Astrocyte of the hippocampus (primary cell): ENCODE measurements around the gene TNK1.
"Not testable (repeated sequence)": the region's sequence is repeated elsewhere in the genome, so short reads cannot be mapped to it uniquely, and the experiment has no call there.

Experiments
- DNase-seq: peaks from one replicate; pipeline ENCODE4 v3.0.0; 2011; ENCODE audit warnings: low read depth, low spot score

Gene TNK1

DNA sequence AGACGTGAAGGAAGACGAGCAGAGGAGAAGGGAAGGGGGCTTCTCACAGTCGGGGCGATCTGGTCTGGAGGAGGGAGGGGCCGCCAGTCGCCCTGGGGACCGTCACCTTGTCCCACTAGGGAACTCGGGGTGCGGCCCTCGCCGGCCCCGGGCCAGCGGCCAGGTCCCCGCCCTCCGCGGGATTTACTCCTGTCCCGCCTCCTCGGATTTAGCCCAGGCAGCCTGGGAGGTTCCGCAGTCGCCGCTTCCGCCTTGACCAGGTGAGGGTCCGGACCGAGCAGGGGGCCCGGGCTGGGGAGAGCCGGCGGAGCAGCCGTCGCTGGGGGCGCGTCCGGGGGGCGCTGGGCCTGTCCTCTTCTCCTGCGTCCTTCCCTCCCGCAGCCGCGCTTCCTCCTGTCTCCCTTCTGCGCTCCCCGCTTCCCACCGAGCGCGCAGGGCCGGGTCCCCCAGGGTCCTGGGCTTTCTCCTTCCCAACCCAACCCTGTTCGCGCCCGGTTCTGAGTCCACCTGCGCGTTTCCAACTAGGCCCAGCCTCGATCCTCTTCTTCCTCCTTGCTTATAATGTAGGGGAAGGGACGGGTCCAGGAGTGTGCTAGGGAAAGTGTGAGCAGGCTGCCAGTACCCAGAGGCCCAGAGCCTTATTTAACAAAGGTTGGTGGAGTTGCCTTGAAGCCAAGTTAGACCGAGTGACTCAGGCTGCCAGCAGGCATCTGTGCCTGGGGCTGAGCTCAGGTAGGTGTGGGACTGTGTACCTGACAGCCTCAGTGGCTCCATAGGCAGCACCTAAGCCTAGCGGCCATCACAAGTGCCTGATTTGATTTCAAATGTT is at the start of gene TNK1:
TNK1 (plus strand) TSS at position 235 of the 829 bp plus-strand sequence. CDS start 1,838 bp downstream, outside the sequence.
- DNase-seq: peak; percentile 24

DNA sequence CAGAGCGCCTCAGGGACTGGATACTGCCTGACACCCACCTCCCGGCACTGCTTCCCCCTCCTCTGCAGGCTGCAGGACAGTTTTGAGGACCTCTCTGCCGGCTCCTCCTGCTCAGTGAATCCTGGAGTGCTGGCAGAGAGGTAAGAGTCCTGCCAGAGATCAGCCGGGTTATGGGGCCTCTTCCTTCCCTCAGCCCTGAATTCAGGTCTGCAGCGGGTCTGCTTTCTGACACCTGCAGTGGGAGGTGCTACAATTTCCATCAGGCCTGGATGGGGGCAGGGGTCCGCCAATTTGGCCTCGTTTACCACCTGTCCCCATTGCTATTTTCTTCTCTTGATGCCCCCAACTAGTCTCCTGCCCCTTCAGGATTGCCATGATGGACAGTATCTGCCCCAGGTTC is 48.8 kb upstream of the TNK1 start:
- DNase-seq: no peak

DNA sequence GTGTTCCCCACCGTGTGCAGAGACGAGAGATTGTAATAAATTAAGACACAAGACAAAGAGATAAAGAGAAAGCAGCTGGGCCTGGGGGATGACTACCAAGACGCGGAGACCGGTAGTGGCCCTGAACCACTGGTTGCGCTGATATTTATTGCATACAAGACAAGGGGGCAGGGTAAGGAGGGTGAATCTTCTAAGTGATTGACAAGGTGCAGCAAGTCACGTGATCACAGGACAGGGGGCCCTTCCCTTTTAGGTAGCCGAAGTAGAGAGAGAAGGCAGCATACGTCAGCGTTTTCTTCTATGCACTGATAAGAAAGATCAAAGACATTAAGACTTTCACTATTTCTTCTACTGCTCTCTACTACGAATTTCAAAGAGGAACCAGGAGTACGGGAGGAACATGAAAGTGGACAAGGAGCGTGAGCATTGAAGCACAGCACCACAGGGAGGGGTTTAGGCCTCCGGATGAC is 48.3 kb upstream of the TNK1 start:
- DNase-seq: not testable (repeated sequence)

DNA sequence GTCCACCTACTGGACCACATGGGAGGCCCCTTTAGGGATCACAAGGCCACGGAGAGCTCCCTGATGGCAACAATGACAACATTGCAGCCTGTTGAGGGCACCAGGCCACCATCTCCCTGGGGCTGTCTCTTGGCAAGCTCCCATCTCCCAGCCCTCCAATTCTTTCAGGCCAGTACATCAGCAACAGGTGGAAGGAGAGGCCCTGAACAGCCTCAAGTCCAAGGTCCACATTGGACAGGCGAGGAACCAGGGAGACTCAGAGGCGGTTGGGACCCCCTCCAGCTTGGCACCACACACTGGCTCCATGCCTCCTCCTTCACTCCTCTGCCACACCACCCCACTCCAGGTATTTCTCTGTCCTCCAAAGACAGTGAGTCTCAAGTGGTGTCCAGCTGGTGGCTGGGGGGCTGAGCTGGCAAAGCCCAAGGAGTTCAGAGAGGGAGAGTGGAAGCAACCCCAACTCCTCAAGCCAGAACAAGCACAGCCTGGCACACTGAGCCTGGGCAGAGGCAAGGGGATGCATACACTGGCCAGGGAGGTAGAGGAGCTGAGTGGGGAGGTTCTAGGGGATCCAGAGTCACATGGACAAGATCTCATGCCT is 45.9 kb upstream of the TNK1 start:
- no peak for DNase-seq

DNA sequence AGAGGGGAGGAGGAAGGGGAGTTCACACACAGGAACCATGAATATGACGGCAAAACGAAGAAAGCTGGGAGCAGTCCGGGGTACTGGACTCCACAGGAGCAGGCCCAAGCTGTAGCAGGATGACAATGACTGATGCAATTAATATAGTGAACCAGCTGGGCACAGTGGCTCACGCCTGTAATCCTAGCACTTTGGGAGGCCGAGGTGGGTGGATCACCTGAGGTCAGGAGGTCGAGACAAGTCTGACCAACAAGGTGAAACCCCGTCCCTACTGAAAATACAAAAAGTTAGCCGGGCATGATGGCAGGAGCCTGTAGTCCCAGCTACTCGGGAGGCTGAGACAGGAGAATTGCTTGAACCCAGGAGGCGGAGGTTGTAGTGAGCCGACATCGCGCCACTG is 45.1 kb upstream of the TNK1 start:
- not testable (repeated sequence) for DNase-seq

DNA sequence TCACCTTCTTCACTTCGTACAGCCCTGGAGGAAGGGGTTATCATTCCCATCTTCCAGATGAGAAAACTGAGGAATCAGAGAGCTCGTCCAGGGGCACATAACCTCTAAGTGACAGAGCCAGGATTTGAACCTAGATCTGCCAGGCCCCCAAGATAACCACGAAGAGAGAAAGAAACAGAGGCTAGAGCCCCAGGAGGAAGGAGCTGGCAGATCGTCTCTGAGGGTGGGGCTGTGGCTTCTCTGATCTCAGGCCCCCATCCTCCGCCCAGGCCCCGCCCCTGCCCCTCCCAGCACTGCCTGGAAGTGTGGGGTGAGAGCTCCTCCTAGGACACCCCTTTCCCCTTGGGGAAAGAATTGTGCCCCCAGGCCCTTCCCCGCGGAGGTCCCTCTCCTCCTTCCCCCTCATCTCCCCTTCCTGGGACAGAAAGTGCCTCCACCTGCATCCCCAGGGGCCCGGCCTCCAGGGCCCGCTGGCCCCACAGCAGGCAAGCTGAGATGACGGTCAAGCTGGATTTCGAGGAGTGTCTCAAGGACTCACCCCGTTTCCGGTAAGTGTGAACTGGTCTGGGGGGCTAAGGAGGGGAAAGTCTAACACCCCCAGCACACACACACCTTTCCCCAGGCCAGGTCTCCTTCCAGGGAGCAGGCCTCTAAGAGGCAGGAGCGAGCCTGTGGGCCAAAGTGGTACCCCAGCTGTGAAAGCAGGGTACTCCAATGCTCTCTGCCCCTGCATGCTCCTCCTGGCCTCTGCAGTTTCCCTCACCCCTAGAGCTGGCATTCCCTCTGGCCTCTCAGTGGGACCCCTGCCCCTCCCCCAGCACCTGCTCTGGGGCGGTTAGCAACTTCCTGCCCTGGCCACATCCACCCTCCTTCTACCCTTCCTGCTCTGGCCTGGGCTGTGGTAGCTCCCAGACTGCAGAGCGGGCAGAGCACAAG is 44.4 kb upstream of the TNK1 start, which contains the start of gene ACAP1:
ACAP1 (plus strand) TSS at position 290 of the 936 bp plus-strand sequence; CDS start at position 496, 206 bp downstream.
- DNase-seq: no peak

DNA sequence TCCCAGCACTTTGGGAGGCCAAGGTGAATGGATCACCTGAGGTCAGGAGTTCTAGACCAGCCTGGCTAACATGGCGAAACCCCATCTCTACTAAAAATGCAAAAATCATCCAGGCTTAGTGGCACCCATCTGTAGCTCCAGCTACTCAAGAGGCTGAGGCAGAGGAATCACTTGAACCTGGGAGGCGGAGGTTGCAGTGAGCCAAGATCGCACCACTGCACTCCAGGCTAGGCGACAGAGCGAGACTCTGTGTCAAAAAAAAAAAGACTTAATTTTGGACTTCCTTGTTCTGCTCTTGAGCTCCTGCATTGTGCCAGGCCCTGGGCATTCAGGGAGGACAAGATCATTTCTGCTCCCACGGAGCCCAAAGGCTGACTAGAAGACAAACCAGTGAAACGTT is 43.3 kb upstream of the TNK1 start:
- DNase-seq: not testable (repeated sequence)

DNA sequence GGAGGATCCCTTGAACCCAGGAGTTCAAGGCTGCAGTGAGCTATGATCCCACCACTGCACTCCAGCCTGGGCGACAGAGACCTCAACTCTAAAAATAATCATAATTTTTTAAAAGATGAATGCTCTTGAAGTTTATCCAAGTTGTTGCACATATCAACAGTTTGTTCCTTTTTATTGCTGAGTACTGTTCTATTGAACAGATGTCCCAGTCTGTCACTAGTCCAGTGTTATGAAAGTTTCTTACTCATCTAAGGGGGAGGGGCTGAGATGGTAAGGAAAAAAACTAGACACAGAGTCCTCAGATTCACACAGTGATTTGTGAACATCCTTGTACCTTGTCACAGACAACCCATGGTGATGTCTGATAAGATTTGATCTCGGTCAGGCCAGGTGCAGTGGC is 40.7 kb upstream of the TNK1 start:
- DNase-seq: no peak

DNA sequence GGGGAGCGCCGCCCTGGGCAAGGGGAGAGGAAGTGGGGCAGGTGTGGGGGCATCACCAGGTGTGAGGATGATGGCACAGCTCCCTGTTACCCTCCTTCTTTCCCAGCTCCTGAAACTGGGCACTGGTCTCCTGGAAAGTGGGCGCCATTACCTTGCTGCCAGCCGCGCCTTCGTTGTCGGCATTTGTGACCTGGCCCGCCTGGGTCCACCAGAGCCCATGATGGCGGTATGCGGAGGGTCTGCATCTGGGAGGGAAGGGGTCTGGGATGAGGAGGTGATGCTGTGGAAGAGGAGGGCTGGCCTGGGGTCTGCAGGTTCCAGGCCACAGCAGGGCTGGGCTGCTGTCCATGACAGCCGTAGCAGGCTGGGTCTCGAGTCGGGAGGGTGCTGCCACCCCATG is 39.0 kb upstream of the TNK1 start:
- no peak for DNase-seq

DNA sequence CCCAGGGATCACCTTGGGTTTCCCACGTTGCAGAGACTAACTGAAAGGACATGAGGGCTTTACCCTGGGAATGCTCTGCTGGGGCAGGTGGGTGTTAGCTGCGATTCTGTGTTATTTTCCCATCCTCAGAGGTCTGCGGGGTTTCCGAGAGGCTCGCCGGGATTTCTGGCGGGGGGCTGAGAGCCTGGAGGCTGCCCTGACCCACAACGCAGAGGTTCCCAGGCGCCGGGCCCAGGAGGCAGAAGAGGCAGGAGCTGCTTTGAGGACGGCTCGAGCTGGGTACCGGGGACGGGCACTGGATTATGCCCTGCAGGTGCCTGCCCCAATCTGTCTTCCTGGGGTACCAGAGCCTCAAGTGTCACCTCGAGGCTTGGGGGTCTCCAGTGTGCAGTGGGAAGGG is 37.6 kb upstream of the TNK1 start:
- no peak for DNase-seq

DNA sequence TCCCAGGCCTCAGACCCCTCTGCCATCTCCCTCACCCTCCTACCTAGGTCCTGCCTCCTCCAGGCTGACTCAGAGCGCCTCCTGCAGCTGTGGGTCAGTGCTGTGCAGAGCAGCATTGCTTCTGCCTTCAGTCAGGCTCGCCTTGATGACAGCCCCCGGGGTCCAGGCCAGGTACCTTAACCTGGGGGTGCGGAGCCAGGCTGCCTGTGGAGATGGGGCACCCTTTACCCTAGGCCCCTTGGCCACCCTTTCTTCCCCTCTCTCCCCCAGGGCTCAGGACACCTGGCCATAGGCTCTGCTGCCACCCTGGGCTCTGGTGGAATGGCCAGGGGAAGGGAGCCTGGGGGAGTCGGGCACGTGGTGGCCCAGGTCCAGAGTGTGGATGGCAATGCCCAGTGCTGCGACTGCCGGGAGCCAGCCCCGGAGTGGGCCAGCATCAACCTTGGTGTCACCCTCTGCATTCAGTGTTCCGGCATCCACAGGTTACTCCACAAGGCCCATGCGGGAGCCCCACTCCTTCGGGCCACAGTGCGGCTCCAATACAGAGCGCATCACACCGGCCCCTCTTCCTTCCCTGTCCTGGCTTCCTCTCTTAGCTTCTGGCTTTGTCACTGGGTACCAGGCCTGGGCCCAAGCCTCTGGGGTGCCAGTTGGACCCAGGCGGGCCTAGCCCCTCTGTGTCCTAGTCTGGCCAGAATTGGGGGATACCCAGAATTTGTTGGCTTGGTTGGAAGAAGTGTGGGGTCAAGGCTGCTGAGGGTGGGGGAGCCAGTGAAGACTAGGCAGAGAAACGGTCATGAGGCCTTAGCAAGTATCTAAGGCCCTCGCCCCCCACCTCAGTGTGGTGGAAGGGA is 33.9 kb upstream of the TNK1 start:
- DNase-seq: no peak

DNA sequence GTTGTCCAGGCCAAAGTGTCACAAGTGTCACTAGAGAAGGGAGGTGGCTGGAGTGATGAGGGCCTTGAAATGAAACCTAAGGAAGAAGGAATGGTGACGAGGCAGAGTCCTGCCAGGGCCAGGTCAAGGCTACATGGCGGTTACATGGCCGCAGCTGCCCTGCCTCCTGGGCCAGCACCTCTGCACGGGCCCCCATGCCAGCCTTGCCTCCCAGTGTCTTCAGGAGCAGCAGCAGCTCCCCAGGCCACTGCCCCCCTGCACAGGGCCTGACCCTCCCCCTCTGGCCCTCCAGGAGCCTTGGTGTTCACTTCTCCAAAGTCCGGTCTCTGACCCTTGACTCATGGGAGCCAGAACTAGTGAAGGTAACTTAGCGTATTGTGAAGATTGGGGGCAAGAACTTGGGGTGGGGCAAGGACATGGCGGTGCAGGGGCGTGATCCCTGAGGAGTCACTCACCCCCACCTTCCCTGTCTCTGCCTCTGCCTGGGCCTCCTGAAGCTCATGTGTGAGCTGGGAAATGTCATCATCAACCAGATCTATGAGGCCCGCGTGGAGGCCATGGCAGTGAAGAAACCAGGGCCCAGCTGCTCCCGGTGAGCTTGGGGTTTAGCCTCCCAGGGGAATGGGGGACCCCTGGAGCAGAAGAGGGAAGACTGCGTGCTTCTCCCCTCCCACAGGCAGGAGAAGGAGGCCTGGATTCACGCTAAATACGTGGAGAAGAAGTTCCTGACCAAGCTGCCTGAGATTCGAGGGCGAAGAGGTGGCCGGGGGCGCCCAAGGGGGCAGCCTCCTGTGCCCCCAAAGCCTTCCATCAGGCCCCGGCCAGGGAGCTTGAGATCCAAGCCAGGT is 33.0 kb upstream of the TNK1 start:
- DNase-seq: no peak

DNA sequence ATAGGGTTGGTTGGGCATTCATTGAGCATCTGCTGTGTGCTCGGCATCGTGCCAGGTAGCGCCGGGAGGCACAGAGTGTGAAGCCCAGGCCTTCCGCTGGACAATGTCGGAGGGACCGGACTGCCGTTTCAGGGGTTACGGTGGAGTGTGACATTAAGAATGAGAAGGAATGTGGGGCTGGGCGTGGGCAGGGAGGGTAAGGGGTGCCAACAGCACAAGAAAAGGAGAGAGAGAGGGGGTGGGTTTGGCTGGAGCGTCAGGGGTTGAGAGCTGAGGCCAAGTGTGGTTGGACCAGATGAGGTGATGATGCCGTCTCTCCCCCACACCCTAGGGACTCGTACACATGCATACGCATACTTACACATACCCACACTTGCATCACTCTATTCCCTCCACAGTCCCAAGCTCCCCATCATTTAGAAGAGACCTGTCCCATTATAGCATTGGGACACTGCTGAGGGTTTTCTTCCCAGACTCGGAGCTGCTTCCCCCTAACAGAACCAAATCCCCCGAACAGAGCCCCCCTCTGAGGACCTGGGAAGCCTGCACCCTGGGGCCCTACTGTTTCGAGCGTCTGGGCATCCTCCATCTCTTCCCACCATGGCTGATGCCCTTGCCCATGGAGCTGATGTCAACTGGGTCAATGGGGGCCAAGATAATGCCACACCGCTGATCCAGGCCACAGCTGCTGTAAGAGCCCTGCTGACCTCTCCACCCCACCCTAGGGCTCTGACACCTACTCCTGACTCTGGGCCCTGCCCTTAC is 32.2 kb upstream of the TNK1 start:
- DNase-seq: no peak

DNA sequence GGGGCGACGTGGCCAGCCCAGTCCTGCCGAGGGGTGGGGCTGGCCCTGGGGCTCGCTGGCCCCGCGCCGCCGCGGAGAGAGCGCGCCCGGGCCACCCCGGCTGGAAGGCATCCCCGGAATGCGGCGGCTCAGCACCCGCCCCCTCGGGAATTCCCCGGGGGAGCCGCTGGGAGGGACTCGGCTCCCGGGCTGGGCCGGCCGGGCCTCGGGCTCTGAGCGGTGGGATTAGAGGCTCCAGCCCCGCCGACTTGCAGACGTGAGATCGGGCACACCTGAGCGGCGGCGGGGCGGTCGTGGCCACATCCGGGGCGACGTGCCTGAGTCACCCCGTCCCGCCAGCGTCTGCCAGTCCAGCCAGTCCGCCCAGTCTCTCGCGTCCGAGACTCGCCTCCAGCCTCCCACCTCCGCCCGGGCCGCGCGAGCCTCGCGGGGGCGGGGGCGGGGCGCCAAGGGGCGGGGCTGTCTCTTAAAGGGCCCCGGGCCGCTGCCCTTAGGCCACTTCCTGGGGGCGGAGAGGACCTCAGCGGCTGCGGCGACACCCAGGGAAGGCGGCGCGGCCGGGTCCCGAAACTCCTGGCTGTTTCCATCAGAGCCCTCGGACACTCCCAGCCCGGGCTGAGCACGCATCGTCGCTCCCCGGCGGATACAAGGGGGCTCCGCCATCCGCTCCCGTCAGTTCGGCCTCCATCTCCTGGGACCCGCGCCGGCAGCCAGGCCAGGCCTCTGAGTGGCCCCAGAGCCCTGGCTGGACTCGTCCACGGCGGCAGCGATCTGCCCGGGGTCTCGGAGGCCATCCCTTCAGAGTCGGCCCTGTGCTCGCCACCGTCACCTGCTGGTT is 29.0 kb upstream of the TNK1 start, which contains the start of gene KCTD11:
KCTD11 (plus strand) TSS at position 498 of the 838 bp plus-strand sequence.
- DNase-seq: peak; percentile 98

DNA sequence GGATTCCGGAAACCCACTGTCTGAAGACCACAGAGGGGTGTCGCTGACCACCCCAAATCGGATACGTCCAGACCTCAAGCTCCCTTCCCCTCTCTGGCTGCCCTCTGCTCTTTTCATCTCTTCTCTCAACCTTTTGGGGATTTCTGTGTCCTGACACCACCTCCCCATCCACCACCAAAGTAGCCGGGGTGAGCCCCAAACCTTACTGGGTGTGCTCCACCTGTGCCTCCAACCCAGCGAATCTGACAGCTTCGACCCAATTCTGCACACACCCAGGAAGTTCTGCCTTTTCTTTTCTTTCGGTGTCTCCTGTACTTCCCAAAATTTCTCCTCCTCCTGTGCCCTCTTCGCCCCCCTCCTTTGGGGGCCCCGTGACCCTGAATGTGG is 28.4 kb upstream of the TNK1 start:
- DNase-seq: no peak

DNA sequence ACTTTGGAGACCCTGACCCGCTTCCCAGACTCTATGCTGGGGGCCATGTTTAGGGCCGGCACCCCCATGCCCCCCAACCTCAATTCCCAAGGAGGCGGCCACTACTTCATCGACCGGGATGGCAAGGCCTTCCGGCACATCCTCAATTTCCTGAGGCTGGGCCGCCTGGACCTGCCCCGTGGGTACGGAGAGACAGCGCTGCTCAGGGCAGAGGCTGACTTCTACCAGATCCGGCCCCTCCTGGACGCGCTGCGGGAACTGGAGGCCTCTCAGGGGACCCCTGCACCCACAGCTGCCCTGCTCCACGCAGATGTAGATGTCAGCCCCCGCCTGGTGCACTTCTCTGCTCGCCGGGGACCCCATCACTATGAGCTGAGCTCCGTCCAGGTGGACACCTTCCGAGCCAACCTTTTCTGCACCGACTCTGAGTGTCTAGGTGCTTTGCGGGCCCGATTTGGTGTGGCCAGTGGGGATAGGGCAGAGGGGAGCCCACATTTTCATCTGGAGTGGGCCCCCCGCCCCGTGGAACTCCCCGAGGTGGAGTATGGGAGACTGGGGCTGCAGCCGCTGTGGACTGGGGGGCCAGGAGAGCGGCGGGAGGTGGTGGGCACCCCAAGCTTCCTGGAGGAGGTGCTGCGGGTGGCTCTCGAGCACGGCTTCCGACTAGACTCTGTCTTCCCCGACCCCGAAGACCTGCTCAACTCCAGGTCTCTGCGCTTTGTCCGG is 27.8 kb upstream of the TNK1 start:
- DNase-seq: no peak

DNA sequence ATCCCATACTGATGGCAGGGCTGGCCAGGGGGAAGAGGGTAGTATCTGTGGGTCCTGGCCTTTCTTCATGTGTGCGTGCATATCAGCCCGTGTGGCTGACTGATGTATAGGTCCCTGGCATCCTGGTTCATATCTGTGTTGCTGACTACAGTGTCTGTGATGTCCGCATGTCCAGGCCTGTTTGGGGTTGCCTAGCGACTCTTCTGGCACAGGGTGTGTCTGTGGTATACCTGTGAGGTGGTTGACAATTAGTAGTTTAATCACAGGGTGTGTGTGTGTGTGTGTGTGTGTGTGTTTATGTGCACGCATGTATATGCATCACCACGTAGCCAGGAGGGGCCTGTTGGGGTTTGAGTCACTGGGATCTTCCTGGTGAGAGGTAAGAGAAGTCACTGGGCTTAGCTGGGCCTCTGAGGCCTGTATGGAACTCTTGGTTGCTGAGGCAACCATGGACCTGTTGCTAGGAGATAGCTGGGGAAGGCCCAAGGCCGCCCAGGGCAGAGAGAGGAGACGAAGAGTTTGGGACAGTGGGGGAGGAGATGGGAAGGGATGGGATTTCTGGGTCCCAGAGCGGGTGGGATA is 26.5 kb upstream of the TNK1 start:
- peak; percentile 46 for DNase-seq
